Endothelial cell of umbilical vein (primary cell): ENCODE results near the gene DCLK2. TPM values are rescaled to one million over a fixed set of nuclear protein-coding genes. Genes with fewer than 3 reads are reported as not detected.

ENCODE experiments used
- BruUV-seq: library from RNA; stranded (reverse); fragments of 400-500 nt; replicated peaks from 2 replicates; lab custom pipeline; 2021; lab: Mats Ljungman, UMichigan
- CTCF ChIA-PET: fragments of 300-600, 350-600 bp; sonication (Branson Sonifier 250); formaldehyde crosslinking; loops from one replicate; lab custom pipeline; 2021; ENCODE audit warnings: antibody characterized with exemption, inconsistent platforms; lab: Charles Lee
- POLR2A ChIA-PET: fragments of 300-600, 350-600 bp; sonication (Branson Sonifier 250); formaldehyde crosslinking; loops from one replicate; lab custom pipeline; 2021; ENCODE audit warnings: antibody characterized with exemption, inconsistent platforms; lab: Charles Lee
- DNase-seq: peaks from one replicate; pipeline ENCODE4 v3.0.0-alpha.2; 2011; ENCODE audit warnings: low read depth, low spot score
- FAIRE-seq: peaks from 2 replicates; lab custom pipeline; 2011; peaks lifted over from hg19 to GRCh38; lab: Jason Lieb, UNC
- H2AFZ ChIP-seq: 2 replicates; pipeline ENCODE4 v1.6.0; 2012; ENCODE audit warnings: low read depth, low read length, control low read depth, inconsistent platforms
- H3K27ac ChIP-seq: 2 replicates; pipeline ENCODE4 v1.5.1; 2011; ENCODE audit warnings: low read depth, mild to moderate bottlenecking, control low read depth, low read length, moderate library complexity; ENCODE audit not compliant: insufficient read depth
- H3K27me3 ChIP-seq, 2 experiments: 2 replicates each; pipeline versions ENCODE4 v1.6.0 to v1.6.1; 2011; ENCODE audit warnings: low read length in 2 of 2, mixed read lengths in 1 of 2; ENCODE audit not compliant: control insufficient read depth in 2 of 2, insufficient read depth in 2 of 2
- H3K36me3 ChIP-seq, 2 experiments: 2 replicates in 1 of 2; 3 replicates in 1 of 2; pipeline ENCODE4 v1.5.1; 2011; ENCODE audit warnings: low read length in 2 of 2, mild to moderate bottlenecking in 1 of 2, moderate library complexity in 1 of 2; ENCODE audit not compliant: control insufficient read depth in 2 of 2, insufficient read depth in 2 of 2; ENCODE audit errors: extremely low read depth in 1 of 2
- H3K4me1 ChIP-seq: 3 replicates; pipeline ENCODE4 v1.5.1; 2011; ENCODE audit warnings: mild to moderate bottlenecking, low read length; ENCODE audit not compliant: control insufficient read depth, insufficient read depth; ENCODE audit errors: extremely low read depth
- H3K4me2 ChIP-seq: 2 replicates; pipeline ENCODE4 v1.6.1; 2011; ENCODE audit warnings: low read length, control low read depth, mixed read lengths; ENCODE audit not compliant: insufficient read depth
- H3K4me3 ChIP-seq, 3 experiments: fragments of 200-600 bp in 1 of 3; sonication (generic), shearing (Covaris generic) in 1 of 3; replicated peaks in 1 of 3; 2 replicates each; pipeline ENCODE4 v1.5.1; 2011 to 2016; ENCODE audit warnings: control low read depth in 3 of 3, low read length in 3 of 3, mild to moderate bottlenecking in 2 of 3, inconsistent platforms in 1 of 3, low read depth in 1 of 3, moderate library complexity in 1 of 3; ENCODE audit not compliant: insufficient read depth in 1 of 3
- H3K79me2 ChIP-seq: 2 replicates; pipeline ENCODE4 v1.6.0; 2012; ENCODE audit warnings: low read length, inconsistent platforms; ENCODE audit not compliant: control insufficient read depth, insufficient read depth
- H3K9ac ChIP-seq: replicated peaks from 2 replicates; pipeline ENCODE3; 2011; ENCODE audit warnings: low read length, control low read depth; ENCODE audit not compliant: insufficient read depth; ENCODE audit errors: extremely low read depth
- H3K9me1 ChIP-seq: replicated peaks from 3 replicates; pipeline ENCODE4 v1.6.0; 2011; ENCODE audit warnings: mild to moderate bottlenecking, low read length; ENCODE audit not compliant: control insufficient read depth, insufficient read depth; ENCODE audit errors: extremely low read depth
- H3K9me3 ChIP-seq: replicated peaks from 2 replicates; pipeline ENCODE4 v1.5.1; 2012; ENCODE audit warnings: low read length, inconsistent platforms; ENCODE audit not compliant: control insufficient read depth, insufficient read depth
- H4K20me1 ChIP-seq: replicated peaks from 2 replicates; pipeline ENCODE3; 2011; ENCODE audit warnings: mild to moderate bottlenecking, low read length; ENCODE audit not compliant: control insufficient read depth, insufficient read depth; ENCODE audit errors: extremely low read depth
- EZH2 ChIP-seq: IDR thresholded peaks from 2 replicates; pipeline ENCODE4 v1.6.1; 2012; ENCODE audit warnings: borderline replicate concordance, low read depth, mild to moderate bottlenecking, moderate library complexity, low read length, inconsistent platforms; ENCODE audit not compliant: severe bottlenecking
- FOS ChIP-seq: IDR thresholded peaks from 2 replicates; pipeline ENCODE4 v1.6.1; 2011; ENCODE audit warnings: mild to moderate bottlenecking, low read length, moderate library complexity, borderline replicate concordance; ENCODE audit not compliant: insufficient read depth
- JUN ChIP-seq: IDR thresholded peaks from 2 replicates; pipeline ENCODE4 v1.6.1; 2011; ENCODE audit warnings: borderline replicate concordance, low read depth; ENCODE audit not compliant: insufficient read length, insufficient read depth
- POLR2A ChIP-seq: IDR thresholded peaks from 2 replicates; pipeline ENCODE4 v1.6.1; 2012; ENCODE audit warnings: low read depth, mild to moderate bottlenecking, control low read depth, low read length
- dilution Hi-C: fragments of 300-500 bp; cut with MboI; formaldehyde crosslinking; loops from one replicate; pipeline ENCODE4 v1.15.0; 2019; ENCODE audit warnings: low sequenced_read_pairs; ENCODE audit not compliant: extremely low pct_ligation_motif_present
- intact Hi-C: fragments of 100-400 bp; cut with micrococcal nuclease; formaldehyde crosslinking; loops from one replicate; pipeline ENCODE4 v1.10.0; 2022
- polyA plus RNA-seq, 4 experiments: library from polyadenylated mRNA; depleted of rRNA in 3 of 4; stranded (reverse) in 3 of 4; unstranded in 1 of 4; fragments of >200 nt; gene quantifications; 2 replicates each; pipeline versions ENCODE4 v1.2.1 to v1.2.3, GENCODE V29; 2011 to 2012; ENCODE audit warnings: missing spikeins in 1 of 4
- total RNA-seq: library from RNA; stranded (reverse); gene quantifications from 2 replicates; pipeline ENCODE4 v1.2.3, GENCODE V29; 2021
- TF ChIP-seq, protein P1 (sequence below), 2 donors: IDR thresholded peaks; 1 replicate in 1 of 2; 2 replicates in 1 of 2; pipeline ENCODE4 v1.5.1; 2011; ENCODE audit warnings: low read length in 2 of 2, mild to moderate bottlenecking in 2 of 2, moderate library complexity in 2 of 2, control low read depth in 1 of 2, inconsistent platforms in 1 of 2, low read depth in 1 of 2; ENCODE audit not compliant: insufficient read depth in 1 of 2; ENCODE audit errors: extremely low read depth in 1 of 2

Gene DCLK2
- total and polyA plus RNA-seq, 2 donors (not counting 3 experiments of a cell fraction or from before 2014, with no cell fraction given) = 1.7 to 4.7 TPM

DNA sequence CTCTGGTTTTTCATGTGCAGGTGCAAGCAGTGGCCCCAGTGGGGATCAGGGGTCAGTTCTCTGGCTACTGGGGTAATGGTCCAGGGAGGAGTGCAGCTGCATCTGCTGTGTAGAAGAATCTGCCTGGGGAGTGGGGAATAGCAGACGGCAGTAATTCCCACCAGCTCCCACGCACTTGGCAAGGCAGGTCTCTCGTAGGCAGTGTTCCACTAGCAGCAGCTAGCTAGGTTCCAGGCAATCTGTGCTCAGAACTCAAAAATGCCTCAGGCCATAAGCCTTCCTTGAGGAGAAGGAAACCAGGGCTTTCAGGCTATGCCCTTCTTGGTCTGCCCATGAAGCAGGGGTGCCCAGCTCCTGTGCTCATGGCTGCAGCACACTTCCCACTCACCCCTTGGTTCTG is 38.8 kb downstream of the DCLK2 start:
- dilution Hi-C loops = no loop called here
- no peak for FAIRE-seq

DNA sequence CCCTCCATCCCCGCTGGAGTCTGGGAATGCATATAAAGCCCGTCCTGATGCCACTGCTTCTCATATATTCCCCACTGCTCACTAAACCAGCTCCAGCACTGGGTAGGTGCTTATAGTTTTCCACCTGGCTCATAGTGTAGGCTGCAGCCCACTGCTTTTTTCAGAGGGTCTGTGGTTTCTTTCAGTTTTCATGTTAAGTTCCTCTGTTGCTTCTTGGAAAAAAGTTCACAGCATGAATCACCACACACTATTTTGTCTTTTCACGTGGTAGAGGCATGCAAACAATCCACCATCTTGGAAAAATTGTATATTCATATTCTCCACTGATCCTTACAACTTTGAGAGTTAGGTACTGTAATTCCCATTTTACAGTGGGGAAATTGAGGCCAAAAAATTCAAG is 39.4 kb downstream of the DCLK2 start:
- DNase-seq (no peak), FAIRE-seq (no peak)
- Histone ChIP-seq H3K4me1 (peaks cover 13% of the 10 kb centered on the region), H3K27ac (no peak overlapping the region), H3K9me3 (no peaks in the 10 kb centered on the region), H3K4me2 (no peak overlapping the region), H3K4me3 (no peak overlapping the region), H3K36me3 (no peaks in the 10 kb centered on the region), H4K20me1 (no peaks in the 10 kb centered on the region), H3K79me2 (no peaks in the 10 kb centered on the region), H3K27me3 (no peaks in the 10 kb centered on the region), H2AFZ (no peak overlapping the region), H3K9me1 (no peaks in the 10 kb centered on the region), H3K9ac (no peak overlapping the region)
- POLR2A ChIA-PET = no interaction called here
- no peak for TF ChIP-seq EZH2
- dilution Hi-C loops (no loop called here), intact Hi-C loops (no loop called here)
- BruUV-seq = no TSS peak
- CTCF ChIA-PET = no interaction called here

More for the DNA sequence above, 38.8 kb downstream of the DCLK2 start:
- no peak overlapping the region for H3K4me3 ChIP-seq
- TF ChIP-seq FOS = no peak
- TF ChIP-seq JUN = no peak
- TF ChIP-seq, protein P1, sequence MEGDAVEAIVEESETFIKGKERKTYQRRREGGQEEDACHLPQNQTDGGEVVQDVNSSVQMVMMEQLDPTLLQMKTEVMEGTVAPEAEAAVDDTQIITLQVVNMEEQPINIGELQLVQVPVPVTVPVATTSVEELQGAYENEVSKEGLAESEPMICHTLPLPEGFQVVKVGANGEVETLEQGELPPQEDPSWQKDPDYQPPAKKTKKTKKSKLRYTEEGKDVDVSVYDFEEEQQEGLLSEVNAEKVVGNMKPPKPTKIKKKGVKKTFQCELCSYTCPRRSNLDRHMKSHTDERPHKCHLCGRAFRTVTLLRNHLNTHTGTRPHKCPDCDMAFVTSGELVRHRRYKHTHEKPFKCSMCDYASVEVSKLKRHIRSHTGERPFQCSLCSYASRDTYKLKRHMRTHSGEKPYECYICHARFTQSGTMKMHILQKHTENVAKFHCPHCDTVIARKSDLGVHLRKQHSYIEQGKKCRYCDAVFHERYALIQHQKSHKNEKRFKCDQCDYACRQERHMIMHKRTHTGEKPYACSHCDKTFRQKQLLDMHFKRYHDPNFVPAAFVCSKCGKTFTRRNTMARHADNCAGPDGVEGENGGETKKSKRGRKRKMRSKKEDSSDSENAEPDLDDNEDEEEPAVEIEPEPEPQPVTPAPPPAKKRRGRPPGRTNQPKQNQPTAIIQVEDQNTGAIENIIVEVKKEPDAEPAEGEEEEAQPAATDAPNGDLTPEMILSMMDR (IDR thresholded peaks at IDR 0.05; ENCODE audit: extremely low read depth in 1 of 2, insufficient read depth in 1 of 2, low read depth in 1 of 2, low read length in 2 of 2) = no peak
- no peak for TF ChIP-seq POLR2A
- DNase-seq = no peak
- no peaks in the 10 kb centered on the region for H3K9me3 ChIP-seq
- H2AFZ ChIP-seq = no peak overlapping the region
- peaks cover 13% of the 10 kb centered on the region for H3K4me1 ChIP-seq
- H3K79me2 ChIP-seq = no peaks in the 10 kb centered on the region
- H3K27me3 ChIP-seq = no peaks in the 10 kb centered on the region
- no peaks in the 10 kb centered on the region for H3K9me1 ChIP-seq
- BruUV-seq = no TSS peak
- ChIA-PET POLR2A (no interaction called here), CTCF (no interaction called here)
- H3K9ac ChIP-seq = no peak overlapping the region
- no peaks in the 10 kb centered on the region for H4K20me1 ChIP-seq
- no peaks in the 10 kb centered on the region for H3K36me3 ChIP-seq
- intact Hi-C loops = no loop called here
- H3K4me2 ChIP-seq = no peak overlapping the region
- H3K27ac ChIP-seq = no peak overlapping the region
